ENCODE results near the gene ZDHHC1.
"Not testable (repeated sequence)": the region's sequence is repeated elsewhere in the genome, so short reads cannot be mapped to it uniquely, and the experiment has no call there.

Gene ZDHHC1

DNA sequence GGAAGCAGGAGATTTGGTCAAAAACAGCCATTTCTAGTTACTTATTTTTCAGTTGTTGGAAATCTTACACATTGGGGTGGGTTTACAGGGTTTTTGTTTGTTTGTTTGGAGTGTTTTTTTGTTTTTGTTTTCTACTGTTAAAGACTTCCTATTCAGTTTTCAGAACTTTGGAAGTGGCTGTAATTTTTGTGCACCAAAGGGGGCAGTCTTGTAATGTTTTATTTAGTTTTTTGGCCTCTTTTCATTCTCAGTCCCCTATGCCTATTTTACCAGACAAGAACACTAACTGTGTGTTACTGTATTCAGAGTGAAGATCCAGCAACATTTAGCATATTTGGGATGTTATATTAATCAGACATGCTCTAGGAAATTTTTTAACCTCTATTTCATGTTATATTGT, 43.6 kb downstream of the ZDHHC1 start:
- Histone ChIP-seq H3K27ac (ENCODE audit: low read depth, low read length) (no peak overlapping the region), H3K27me3 (ENCODE audit: insufficient read depth, low read length) (peaks cover 20% of the 10 kb centered on the region; the same call in 1 of the 2 replicates), H3K9me3 (ENCODE audit: insufficient read depth, low read depth, low read length) (no peaks in the 10 kb centered on the region), H3K4me3 (ENCODE audit: low read length) (no peak overlapping the region), H3K4me1 (ENCODE audit: insufficient read depth, low read length) (no peaks in the 10 kb centered on the region), H3K36me3 (ENCODE audit: insufficient read depth, low read length) (no peaks in the 10 kb centered on the region), H3K9ac (ENCODE audit: low read depth, low read length) (no peak overlapping the region)

GRCh38 chr16:67370661-67371060, 45.6 kb downstream of the ZDHHC1 start:
- H3K9me3 ChIP-seq (ENCODE audit: insufficient read depth, low read depth, low read length), result no peaks in the 10 kb centered on the region
- H3K4me3 ChIP-seq (ENCODE audit: low read length), result no peak overlapping the region
- peaks cover 25% of the 10 kb centered on the region; the same call in 1 of the 2 replicates for H3K27me3 ChIP-seq (ENCODE audit: insufficient read depth, low read length)
- H3K4me1 ChIP-seq (ENCODE audit: insufficient read depth, low read length), result no peaks in the 10 kb centered on the region
- no peak overlapping the region for H3K27ac ChIP-seq (ENCODE audit: low read depth, low read length)
- no peak overlapping the region for H3K9ac ChIP-seq (ENCODE audit: low read depth, low read length)
- H3K36me3 ChIP-seq (ENCODE audit: insufficient read depth, low read length), result no peaks in the 10 kb centered on the region
- 90% methylated on average over 4 of the region's 4 CpGs for WGBS

DNA sequence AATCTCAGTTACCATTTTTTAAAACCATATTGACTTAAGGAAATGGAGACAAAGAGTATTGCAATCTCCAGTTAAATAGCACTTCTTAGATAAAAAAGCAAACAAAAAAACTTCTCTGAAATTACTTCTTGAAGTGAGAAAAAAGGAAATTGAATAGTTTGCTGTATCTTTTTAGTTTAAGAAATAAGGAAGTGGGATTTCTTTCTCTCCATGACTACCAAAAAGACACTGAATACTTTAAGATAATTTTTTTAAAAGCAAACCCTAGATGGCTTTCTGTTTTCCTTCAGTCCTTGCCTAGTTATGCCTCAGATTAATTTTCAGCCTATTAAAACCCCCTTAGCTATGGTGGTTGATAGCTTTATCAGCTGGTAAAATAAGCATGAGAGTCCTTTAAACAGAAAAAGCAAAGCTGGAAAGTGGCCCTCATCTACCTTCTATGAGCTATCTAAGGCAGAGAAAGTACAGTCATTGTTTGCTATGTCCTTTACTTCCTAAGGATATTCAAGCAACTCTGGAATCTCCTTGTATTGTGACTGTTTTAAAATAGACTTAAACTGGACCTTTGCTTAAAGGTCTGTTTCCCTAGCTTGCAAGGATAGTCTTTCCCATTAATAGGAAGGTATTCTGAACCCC, 51.6 kb downstream of the ZDHHC1 start:
- peaks cover 36% of the 10 kb centered on the region; the same call in 1 of the 2 replicates for H3K27me3 ChIP-seq (ENCODE audit: insufficient read depth, low read length)
- H3K36me3 ChIP-seq (ENCODE audit: insufficient read depth, low read length), result no peaks in the 10 kb centered on the region
- 0 out of 2 replicates have a peak, but pooled peaks cover 4% of the 10 kb centered on the region for H3K4me1 ChIP-seq (ENCODE audit: insufficient read depth, low read length)
- no peak overlapping the region for H3K9ac ChIP-seq (ENCODE audit: low read depth, low read length)
- no peak overlapping the region for H3K4me3 ChIP-seq (ENCODE audit: low read length)
- no peaks in the 10 kb centered on the region for H3K9me3 ChIP-seq (ENCODE audit: insufficient read depth, low read depth, low read length)
- H3K27ac ChIP-seq (ENCODE audit: low read depth, low read length), result no peak overlapping the region

- Histone ChIP-seq H3K4me1 (ENCODE audit: insufficient read depth, low read length) (0 out of 2 replicates have a peak, but pooled peaks cover 4% of the 10 kb centered on the region), H3K9me3 (ENCODE audit: insufficient read depth, low read depth, low read length) (no peaks in the 10 kb centered on the region), H3K27me3 (ENCODE audit: insufficient read depth, low read length) (peaks cover 17% of the 10 kb centered on the region; the same call in 1 of the 2 replicates), H3K4me3 (ENCODE audit: low read length) (no peak overlapping the region), H3K36me3 (ENCODE audit: insufficient read depth, low read length) (no peaks in the 10 kb centered on the region), H3K27ac (ENCODE audit: low read depth, low read length) (no peak overlapping the region), H3K9ac (ENCODE audit: low read depth, low read length) (no peak overlapping the region)
- WGBS, result 89% methylated on average over 3 of the region's 3 CpGs
Measured at GRCh38 chr16:67361038-67361437, 55.2 kb downstream of the ZDHHC1 start.

DNA sequence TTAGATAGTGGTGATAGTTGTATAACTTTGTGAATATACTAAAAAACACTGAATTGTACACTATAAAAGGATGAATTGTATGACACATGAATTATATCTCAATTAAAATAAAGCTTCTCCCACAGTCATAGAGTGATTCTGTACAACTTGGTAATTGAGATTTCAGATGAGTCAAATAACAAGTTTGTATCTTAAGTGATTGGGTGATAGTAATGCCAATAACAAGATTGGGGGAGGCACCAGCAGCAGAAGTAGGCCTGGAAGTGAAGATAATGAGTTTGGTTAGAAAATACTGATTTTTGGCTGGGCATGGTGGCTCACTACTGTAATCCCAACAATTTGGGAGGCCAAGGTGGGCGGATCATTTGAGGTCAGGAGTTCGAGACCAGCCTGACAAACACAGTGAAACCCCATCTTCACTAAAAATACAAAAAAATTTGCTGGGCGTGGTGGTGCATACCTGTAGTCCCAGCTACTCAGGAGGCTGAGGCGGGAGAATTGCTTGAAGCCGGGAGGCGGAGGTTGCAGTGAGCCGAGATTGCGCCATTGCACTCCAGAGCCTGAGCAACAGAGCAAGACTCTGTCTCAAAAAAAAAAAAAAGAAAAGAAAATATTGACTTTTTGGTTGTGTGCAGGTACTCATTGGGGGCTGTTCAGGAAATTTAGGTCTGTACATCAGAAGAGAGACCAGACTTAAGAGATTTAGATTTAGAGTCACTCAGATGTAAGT, 56.6 kb downstream of the ZDHHC1 start:
- not testable (repeated sequence) for H3K27ac ChIP-seq (ENCODE audit: low read depth, low read length); H3K4me1 ChIP-seq (ENCODE audit: insufficient read depth, low read length); H3K9ac ChIP-seq (ENCODE audit: low read depth, low read length); H3K9me3 ChIP-seq (ENCODE audit: insufficient read depth, low read depth, low read length); H3K36me3 ChIP-seq (ENCODE audit: insufficient read depth, low read length); H3K4me3 ChIP-seq (ENCODE audit: low read length)
- 88% methylated on average over 8 of the region's 8 CpGs for WGBS
- peaks cover 10% of the 10 kb centered on the region; the same call in 1 of the 2 replicates for H3K27me3 ChIP-seq (ENCODE audit: insufficient read depth, low read length)

GRCh38 chr16:67357561-67357960, 58.7 kb downstream of the ZDHHC1 start:
- Histone ChIP-seq H3K27me3 (ENCODE audit: insufficient read depth, low read length) (no peaks in the 10 kb centered on the region; the same call in 1 of the 2 replicates), H3K36me3 (ENCODE audit: insufficient read depth, low read length) (no peaks in the 10 kb centered on the region), H3K4me1 (ENCODE audit: insufficient read depth, low read length) (no peaks in the 10 kb centered on the region), H3K27ac (ENCODE audit: low read depth, low read length) (no peak overlapping the region), H3K9ac (ENCODE audit: low read depth, low read length) (no peak overlapping the region), H3K4me3 (ENCODE audit: low read length) (no peak overlapping the region), H3K9me3 (ENCODE audit: insufficient read depth, low read depth, low read length) (no peaks in the 10 kb centered on the region)
- WGBS, result 82% methylated on average over 4 of the region's 4 CpGs

GRCh38 chr16:67356396-67356795, 59.9 kb downstream of the ZDHHC1 start:
- Histone ChIP-seq H3K4me1 (ENCODE audit: insufficient read depth, low read length) (no peaks in the 10 kb centered on the region), H3K4me3 (ENCODE audit: low read length) (no peak overlapping the region), H3K27ac (ENCODE audit: low read depth, low read length) (no peak overlapping the region), H3K36me3 (ENCODE audit: insufficient read depth, low read length) (no peaks in the 10 kb centered on the region), H3K9ac (ENCODE audit: low read depth, low read length) (no peak overlapping the region), H3K9me3 (ENCODE audit: insufficient read depth, low read depth, low read length) (no peaks in the 10 kb centered on the region), H3K27me3 (ENCODE audit: insufficient read depth, low read length) (no peaks in the 10 kb centered on the region; the same call in 1 of the 2 replicates)
- 87% methylated on average over 3 of the region's 3 CpGs for WGBS

DNA sequence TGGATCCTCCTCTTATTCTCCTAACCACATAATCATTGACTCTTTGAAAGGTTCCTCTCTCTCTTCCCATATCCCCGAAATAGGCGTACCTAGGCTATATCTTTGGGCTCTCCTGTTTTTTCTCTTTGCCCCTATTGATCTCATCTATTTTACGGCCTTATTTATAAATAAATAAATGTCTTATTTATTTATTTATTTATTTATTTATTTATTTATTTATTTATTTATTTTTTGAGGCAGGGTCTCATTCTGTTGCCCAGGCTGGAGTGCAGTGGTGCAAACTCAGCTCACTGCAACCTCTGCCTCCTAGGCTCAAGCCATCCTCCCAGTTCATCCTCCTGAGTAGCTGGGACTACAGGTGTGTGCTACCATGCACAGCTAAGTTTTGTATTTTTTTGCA, 63.8 kb downstream of the ZDHHC1 start:
- H3K27me3 ChIP-seq (ENCODE audit: insufficient read depth, low read length); H3K9ac ChIP-seq (ENCODE audit: low read depth, low read length); H3K9me3 ChIP-seq (ENCODE audit: insufficient read depth, low read depth, low read length); H3K4me1 ChIP-seq (ENCODE audit: insufficient read depth, low read length); H3K36me3 ChIP-seq (ENCODE audit: insufficient read depth, low read length); H3K4me3 ChIP-seq (ENCODE audit: low read length); H3K27ac ChIP-seq (ENCODE audit: low read depth, low read length): not testable (repeated sequence)
- WGBS, result 89% methylated on average over 2 of the region's 3 CpGs

- 100% methylated on average over 1 of the region's 1 CpG for WGBS
- no peaks in the 10 kb centered on the region; the same call in 1 of the 2 replicates for H3K27me3 ChIP-seq (ENCODE audit: insufficient read depth, low read length)
Measured at GRCh38 chr16:67350324-67350723, 66.0 kb downstream of the ZDHHC1 start.

DNA sequence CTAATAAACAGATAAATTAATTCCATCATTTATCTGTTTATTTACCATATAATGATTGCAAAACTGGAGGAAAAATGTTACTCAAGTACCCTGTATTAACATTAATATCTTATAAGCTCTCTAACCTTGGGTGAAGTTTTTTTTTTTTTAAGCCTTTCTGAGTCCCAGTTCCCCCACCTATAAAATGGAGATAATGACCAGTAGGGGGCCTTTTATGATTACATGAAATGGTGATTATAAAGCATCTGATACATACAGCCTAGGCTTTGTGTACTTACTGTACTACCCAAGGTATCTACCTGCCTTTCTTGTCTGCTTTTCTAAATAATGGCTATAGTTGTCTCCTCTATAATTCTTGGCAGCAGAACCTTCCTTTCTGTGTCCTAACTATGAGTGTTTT, 67.1 kb downstream of the ZDHHC1 start:
- Histone ChIP-seq H3K9me3 (ENCODE audit: insufficient read depth, low read depth, low read length) (no peaks in the 10 kb centered on the region), H3K27ac (ENCODE audit: low read depth, low read length) (no peak overlapping the region), H3K9ac (ENCODE audit: low read depth, low read length) (no peak overlapping the region), H3K4me3 (ENCODE audit: low read length) (no peak overlapping the region), H3K36me3 (ENCODE audit: insufficient read depth, low read length) (no peaks in the 10 kb centered on the region), H3K4me1 (ENCODE audit: insufficient read depth, low read length) (no peaks in the 10 kb centered on the region), H3K27me3 (ENCODE audit: insufficient read depth, low read length) (no peaks in the 10 kb centered on the region; the same call in 1 of the 2 replicates)

More at GRCh38 chr16:67350324-67350723, 66.0 kb downstream of the ZDHHC1 start:
- no peaks in the 10 kb centered on the region for H3K36me3 ChIP-seq (ENCODE audit: insufficient read depth, low read length)
- no peak overlapping the region for H3K4me3 ChIP-seq (ENCODE audit: low read length)
- H3K4me1 ChIP-seq (ENCODE audit: insufficient read depth, low read length), result no peaks in the 10 kb centered on the region
- H3K27ac ChIP-seq (ENCODE audit: low read depth, low read length), result no peak overlapping the region
- no peaks in the 10 kb centered on the region for H3K9me3 ChIP-seq (ENCODE audit: insufficient read depth, low read depth, low read length)
- H3K9ac ChIP-seq (ENCODE audit: low read depth, low read length), result no peak overlapping the region

DNA sequence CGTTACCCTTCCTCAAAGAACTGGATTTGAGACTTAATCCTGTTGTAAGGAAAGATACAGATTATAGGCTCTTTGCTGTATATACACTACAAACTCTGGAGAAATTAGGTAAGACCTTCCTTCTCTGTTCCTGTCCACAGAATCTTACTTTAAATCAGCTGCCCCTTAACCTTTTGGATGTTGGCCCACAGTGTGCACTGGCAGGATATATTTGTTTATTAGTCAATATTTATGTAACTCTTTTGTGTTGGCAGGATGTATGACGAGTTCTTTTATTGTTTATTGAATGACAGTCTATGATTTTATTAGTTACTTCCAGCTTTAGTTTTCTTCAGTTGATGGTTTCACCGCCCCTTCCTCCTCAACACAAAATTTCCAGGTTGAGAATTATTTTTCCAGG, 69.9 kb downstream of the ZDHHC1 start:
- Histone ChIP-seq H3K4me3 (ENCODE audit: low read length) (no peak overlapping the region), H3K9ac (ENCODE audit: low read depth, low read length) (no peak overlapping the region), H3K27me3 (ENCODE audit: insufficient read depth, low read length) (no peaks in the 10 kb centered on the region), H3K9me3 (ENCODE audit: insufficient read depth, low read depth, low read length) (no peaks in the 10 kb centered on the region), H3K36me3 (ENCODE audit: insufficient read depth, low read length) (no peaks in the 10 kb centered on the region), H3K4me1 (ENCODE audit: insufficient read depth, low read length) (no peaks in the 10 kb centered on the region), H3K27ac (ENCODE audit: low read depth, low read length) (no peak overlapping the region)
- 89% methylated on average over 1 of the region's 3 CpGs for WGBS

All from HUES64 (cell line).